ENCODE results near the gene AFAP1L2. TPM values are rescaled to one million over a fixed set of nuclear protein-coding genes. Genes with fewer than 3 reads are reported as not detected.

The AFAP1L2 gene
- total and polyA plus RNA-seq, 7 experiments from 2014 or later: 0.56 to 3.0 (median 1.5) TPM

- no peaks in the 10 kb centered on the region for H3K9me3 ChIP-seq (ENCODE audit: control insufficient read depth in 2 of 3, low read length in 3 of 3)
- H3K27me3 ChIP-seq (ENCODE audit: control insufficient read depth in 2 of 2, insufficient read depth in 2 of 2, low read length in 2 of 2): no peaks in the 10 kb centered on the region
- ATAC-seq (no peak), DNase-seq (no peak)
- Mint-ChIP-seq H3K4me1 (peaks cover 0 to 4% (median 0%) of the 10 kb centered on the region in 7 donors), H3K27ac (no peak overlapping the region), H3K27me3 (peaks cover 6 to 17% (median 16%) of the 10 kb centered on the region in 5 donors), H3K9me3 (no peaks in the 10 kb centered on the region), H3K4me3 (no peak overlapping the region), H3K36me3 (no peaks in the 10 kb centered on the region)
- H3K4me1 ChIP-seq (ENCODE audit: control insufficient read depth in 2 of 2, insufficient read depth in 2 of 2, low read length in 2 of 2): no peaks in the 10 kb centered on the region
- H3K27ac ChIP-seq (ENCODE audit: low read depth, low read length): no peak overlapping the region
- CTCF ChIA-PET: no interaction called here
- H3K4me3 ChIP-seq (ENCODE audit: low read length): no peak overlapping the region
- H3K36me3 ChIP-seq (ENCODE audit: control insufficient read depth in 2 of 3, insufficient read depth in 3 of 3, low read length in 3 of 3): no peaks in the 10 kb centered on the region
- POLR2A ChIA-PET: no interaction called here
- intact Hi-C loops (cut with micrococcal nuclease): no loop called here
These were observed 30.1 kb downstream of the AFAP1L2 start for GRCh38 chr10:114374053-114374791.

- intact Hi-C loops (cut with micrococcal nuclease): no loop called here
- Histone ChIP-seq H3K27ac (ENCODE audit: low read depth, low read length) (no peak overlapping the region), H3K9me3 (ENCODE audit: control insufficient read depth in 2 of 3, low read length in 3 of 3) (no peaks in the 10 kb centered on the region), H3K4me3 (ENCODE audit: low read length) (no peak overlapping the region), H3K27me3 (ENCODE audit: control insufficient read depth in 2 of 2, insufficient read depth in 2 of 2, low read length in 2 of 2) (no peaks in the 10 kb centered on the region), H3K36me3 (ENCODE audit: control insufficient read depth in 2 of 3, insufficient read depth in 3 of 3, low read length in 3 of 3) (no peaks in the 10 kb centered on the region), H3K4me1 (ENCODE audit: control insufficient read depth in 2 of 2, insufficient read depth in 2 of 2, low read length in 2 of 2) (no peaks in the 10 kb centered on the region)
- Mint-ChIP-seq H3K27me3 (peaks cover 6 to 16% (median 13%) of the 10 kb centered on the region in 5 donors), H3K9me3 (no peaks in the 10 kb centered on the region), H3K27ac (no peak overlapping the region), H3K4me1 (peaks cover 0 to 4% (median 0%) of the 10 kb centered on the region in 7 donors), H3K36me3 (no peaks in the 10 kb centered on the region), H3K4me3 (no peak overlapping the region)
- POLR2A ChIA-PET: no interaction called here
- no peak for ATAC-seq
- CTCF ChIA-PET: no interaction called here
- DNase-seq: no peak
These were observed 30.7 kb downstream of the AFAP1L2 start for GRCh38 chr10:114373631-114374030.

- H3K36me3 ChIP-seq (ENCODE audit: control insufficient read depth in 2 of 3, insufficient read depth in 3 of 3, low read length in 3 of 3): no peaks in the 10 kb centered on the region
- DNase-seq (no peak), ATAC-seq (no peak)
- Mint-ChIP-seq H3K9me3 (no peaks in the 10 kb centered on the region), H3K27ac (no peak overlapping the region), H3K4me3 (no peak overlapping the region), H3K27me3 (peaks cover 6 to 16% (median 9%) of the 10 kb centered on the region in 5 donors), H3K4me1 (peaks cover 0 to 4% (median 0%) of the 10 kb centered on the region in 7 donors), H3K36me3 (no peaks in the 10 kb centered on the region)
- POLR2A ChIA-PET: no interaction called here
- CTCF ChIA-PET: no interaction called here
- no peaks in the 10 kb centered on the region for H3K27me3 ChIP-seq (ENCODE audit: control insufficient read depth in 2 of 2, insufficient read depth in 2 of 2, low read length in 2 of 2)
- no peak overlapping the region for H3K4me3 ChIP-seq (ENCODE audit: low read length)
- no peaks in the 10 kb centered on the region for H3K4me1 ChIP-seq (ENCODE audit: control insufficient read depth in 2 of 2, insufficient read depth in 2 of 2, low read length in 2 of 2)
- no peak overlapping the region for H3K27ac ChIP-seq (ENCODE audit: low read depth, low read length)
- intact Hi-C loops (cut with micrococcal nuclease): no loop called here
- no peaks in the 10 kb centered on the region for H3K9me3 ChIP-seq (ENCODE audit: control insufficient read depth in 2 of 3, low read length in 3 of 3)
These were observed 31.3 kb downstream of the AFAP1L2 start for GRCh38 chr10:114372995-114373394.

GRCh38 chr10:114372179-114372578 lies 32.1 kb downstream of the AFAP1L2 start:
- Histone ChIP-seq H3K4me1 (ENCODE audit: control insufficient read depth in 2 of 2, insufficient read depth in 2 of 2, low read length in 2 of 2) (no peaks in the 10 kb centered on the region), H3K9me3 (ENCODE audit: control insufficient read depth in 2 of 3, low read length in 3 of 3) (no peaks in the 10 kb centered on the region), H3K27ac (ENCODE audit: low read depth, low read length) (no peak overlapping the region), H3K4me3 (ENCODE audit: low read length) (no peak overlapping the region), H3K36me3 (ENCODE audit: control insufficient read depth in 2 of 3, insufficient read depth in 3 of 3, low read length in 3 of 3) (no peaks in the 10 kb centered on the region), H3K27me3 (ENCODE audit: control insufficient read depth in 2 of 2, insufficient read depth in 2 of 2, low read length in 2 of 2) (no peaks in the 10 kb centered on the region)
- peaks cover 0 to 4% (median 0%) of the 10 kb centered on the region in 7 donors for H3K4me1 Mint-ChIP-seq
- no peaks in the 10 kb centered on the region for H3K9me3 Mint-ChIP-seq
- ATAC-seq (no peak), DNase-seq (no peak)
- intact Hi-C loops (cut with micrococcal nuclease): no loop called here
- no peaks in the 10 kb centered on the region for H3K36me3 Mint-ChIP-seq
- H3K27ac Mint-ChIP-seq: no peak overlapping the region
- ChIA-PET POLR2A (no interaction called here), CTCF (interaction anchor here (1.2 kb wide), 1 partner anchor 74 kb away, joined by 3 read pairs; no protein-coding TSS in a partner anchor)
- H3K27me3 Mint-ChIP-seq: peaks cover 6 to 14% (median 9%) of the 10 kb centered on the region in 5 donors
- no peak overlapping the region for H3K4me3 Mint-ChIP-seq

- no peak for DNase-seq
- Mint-ChIP-seq H3K27ac (no peak overlapping the region), H3K4me1 (peaks cover 0 to 4% (median 0%) of the 10 kb centered on the region in 7 donors), H3K36me3 (no peaks in the 10 kb centered on the region), H3K27me3 (peaks cover 0 to 9% (median 6%) of the 10 kb centered on the region in 5 donors), H3K4me3 (no peak overlapping the region), H3K9me3 (no peaks in the 10 kb centered on the region)
- no peaks in the 10 kb centered on the region for H3K27me3 ChIP-seq (ENCODE audit: control insufficient read depth in 2 of 2, insufficient read depth in 2 of 2, low read length in 2 of 2)
- H3K36me3 ChIP-seq (ENCODE audit: control insufficient read depth in 2 of 3, insufficient read depth in 3 of 3, low read length in 3 of 3): no peaks in the 10 kb centered on the region
- H3K4me3 ChIP-seq (ENCODE audit: low read length): no peak overlapping the region
- intact Hi-C loops (cut with micrococcal nuclease): no loop called here
- H3K9me3 ChIP-seq (ENCODE audit: control insufficient read depth in 2 of 3, low read length in 3 of 3): no peaks in the 10 kb centered on the region
- H3K4me1 ChIP-seq (ENCODE audit: control insufficient read depth in 2 of 2, insufficient read depth in 2 of 2, low read length in 2 of 2): no peaks in the 10 kb centered on the region
- H3K27ac ChIP-seq (ENCODE audit: low read depth, low read length): no peak overlapping the region
- POLR2A ChIA-PET: no interaction called here
- CTCF ChIA-PET: no interaction called here
- no peak for ATAC-seq
These were observed 33.3 kb downstream of the AFAP1L2 start for GRCh38 chr10:114370966-114371365.

GRCh38 chr10:114370199-114370598 lies 34.1 kb downstream of the AFAP1L2 start:
- Histone ChIP-seq H3K4me1 (ENCODE audit: control insufficient read depth in 2 of 2, insufficient read depth in 2 of 2, low read length in 2 of 2) (no peaks in the 10 kb centered on the region), H3K36me3 (ENCODE audit: control insufficient read depth in 2 of 3, insufficient read depth in 3 of 3, low read length in 3 of 3) (no peaks in the 10 kb centered on the region), H3K27ac (ENCODE audit: low read depth, low read length) (no peak overlapping the region), H3K4me3 (ENCODE audit: low read length) (no peak overlapping the region), H3K27me3 (ENCODE audit: control insufficient read depth in 2 of 2, insufficient read depth in 2 of 2, low read length in 2 of 2) (no peaks in the 10 kb centered on the region), H3K9me3 (ENCODE audit: control insufficient read depth in 2 of 3, low read length in 3 of 3) (no peaks in the 10 kb centered on the region)
- Mint-ChIP-seq H3K4me1 (peaks cover 0 to 4% (median 0%) of the 10 kb centered on the region in 7 donors), H3K27me3 (peaks cover 0 to 9% (median 6%) of the 10 kb centered on the region in 5 donors), H3K27ac (no peak overlapping the region), H3K4me3 (no peak overlapping the region), H3K9me3 (no peaks in the 10 kb centered on the region), H3K36me3 (no peaks in the 10 kb centered on the region)
- DNase-seq: no peak
- intact Hi-C loops (cut with micrococcal nuclease): no loop called here
- no peak for ATAC-seq
- POLR2A ChIA-PET: no interaction called here
- CTCF ChIA-PET: no interaction called here

- H3K27ac ChIP-seq (ENCODE audit: low read depth, low read length): no peak overlapping the region
- ATAC-seq (no peak), DNase-seq (no peak)
- Mint-ChIP-seq H3K27ac (no peak overlapping the region), H3K36me3 (no peaks in the 10 kb centered on the region), H3K9me3 (no peaks in the 10 kb centered on the region), H3K4me3 (no peak overlapping the region), H3K4me1 (peaks cover 0 to 4% (median 0%) of the 10 kb centered on the region in 7 donors), H3K27me3 (peaks cover 0 to 8% (median 0%) of the 10 kb centered on the region in 5 donors)
- no peaks in the 10 kb centered on the region for H3K9me3 ChIP-seq (ENCODE audit: control insufficient read depth in 2 of 3, low read length in 3 of 3)
- ChIA-PET POLR2A (no interaction called here), CTCF (no interaction called here)
- H3K4me1 ChIP-seq (ENCODE audit: control insufficient read depth in 2 of 2, insufficient read depth in 2 of 2, low read length in 2 of 2): no peaks in the 10 kb centered on the region
- H3K27me3 ChIP-seq (ENCODE audit: control insufficient read depth in 2 of 2, insufficient read depth in 2 of 2, low read length in 2 of 2): no peaks in the 10 kb centered on the region
- intact Hi-C loops (cut with micrococcal nuclease): no loop called here
- no peaks in the 10 kb centered on the region for H3K36me3 ChIP-seq (ENCODE audit: control insufficient read depth in 2 of 3, insufficient read depth in 3 of 3, low read length in 3 of 3)
- no peak overlapping the region for H3K4me3 ChIP-seq (ENCODE audit: low read length)
These were observed 36.3 kb downstream of the AFAP1L2 start for GRCh38 chr10:114368057-114368391.
